SU-DHL-6 (cell line): ENCODE measurements around the gene ZXDC.

Experiments used
- CTCF ChIP-seq: fragments of 200-600 bp; sonication (generic); IDR thresholded peaks from one replicate; pipeline ENCODE4 v1.5.1; 2017; ENCODE audit warnings: antibody characterized with exemption, mild to moderate bottlenecking, low read length, moderate library complexity; ENCODE audit not compliant: insufficient read depth, poor library complexity, severe bottlenecking
- EZH2phosphoT487 ChIP-seq: fragments of 200-600 bp; sonication (generic), shearing (Covaris generic); conservative IDR thresholded peaks from 2 replicates; pipeline ENCODE4 v1.6.1; 2018; ENCODE audit warnings: mild to moderate bottlenecking, antibody characterized with exemption, low read length, moderate library complexity, mixed read lengths

- TF ChIP-seq CTCF = no peak
- TF ChIP-seq EZH2phosphoT487 = no peak
Measured at GRCh38 chr3:126491221-126492013, 15.7 kb upstream of the ZXDC start.
